Endodermal cell (in vitro differentiated cells): ENCODE data around the gene ZBED2. TPM values are rescaled to one million over a fixed set of nuclear protein-coding genes. Genes with fewer than 3 reads are reported as not detected.

Experiments used
- DNase-seq: peaks from one replicate; pipeline ENCODE4 v3.0.0-alpha.2; 2017
- H3K27ac ChIP-seq: 2 replicates; pipeline ENCODE4 v1.5.1; 2013; ENCODE audit warnings: mild to moderate bottlenecking, low read depth, low read length, moderate library complexity
- H3K27me3 ChIP-seq: 2 replicates; pipeline ENCODE4 v1.6.1; 2013; ENCODE audit warnings: mild to moderate bottlenecking, low read length, moderate library complexity; ENCODE audit not compliant: insufficient read depth, control insufficient read depth, poor library complexity, severe bottlenecking
- H3K36me3 ChIP-seq: 2 replicates; pipeline ENCODE4 v1.7.0; 2013; ENCODE audit warnings: mild to moderate bottlenecking, low read length, moderate library complexity; ENCODE audit not compliant: control insufficient read depth, insufficient read depth
- H3K4me1 ChIP-seq: one replicate; pipeline ENCODE4 v1.7.0; 2013; ENCODE audit warnings: low read length; ENCODE audit not compliant: control insufficient read depth, insufficient read depth
- H3K4me3 ChIP-seq: 2 replicates; pipeline ENCODE4 v1.5.1; 2013; ENCODE audit warnings: mild to moderate bottlenecking, low read length, moderate library complexity
- H3K9ac ChIP-seq: 2 replicates; pipeline ENCODE4 v1.6.1; 2013; ENCODE audit warnings: mild to moderate bottlenecking, low read length, moderate library complexity; ENCODE audit not compliant: poor library complexity, severe bottlenecking; ENCODE audit errors: extremely low read depth
- H3K9me3 ChIP-seq: 2 replicates; pipeline ENCODE4 v1.6.1; 2013; ENCODE audit warnings: mild to moderate bottlenecking, low read length, moderate library complexity; ENCODE audit not compliant: control insufficient read depth
- H3K27ac Mint-ChIP-seq: 2 replicates; pipeline ENCODE4 v1.8.0; 2020; ENCODE audit warnings: mixed read lengths
- H3K27me3 Mint-ChIP-seq: 2 replicates; pipeline ENCODE4 v1.8.0; 2021; ENCODE audit warnings: mild to moderate bottlenecking, mixed read lengths; ENCODE audit not compliant: insufficient read depth
- H3K36me3 Mint-ChIP-seq: 2 replicates; pipeline ENCODE4 v1.8.0; 2020; ENCODE audit warnings: low read depth, mixed read lengths
- H3K4me1 Mint-ChIP-seq: 2 replicates; pipeline ENCODE4 v1.8.0; 2020; ENCODE audit warnings: mixed read lengths
- H3K4me3 Mint-ChIP-seq: 2 replicates; pipeline ENCODE4 v1.8.0; 2020; ENCODE audit warnings: mild to moderate bottlenecking, moderate library complexity, mixed read lengths
- H3K9me3 Mint-ChIP-seq: 2 replicates; pipeline ENCODE4 v1.8.0; 2020; ENCODE audit warnings: mild to moderate bottlenecking, mixed read lengths
- CTCF ChIP-seq: fragments of 200-600 bp; sonication (generic); conservative IDR thresholded peaks from 2 replicates; pipeline ENCODE4 v1.5.0; 2021; ENCODE audit warnings: antibody characterized with exemption, mild to moderate bottlenecking
- WGBS, 2 experiments: methylation state at CpG; one replicate each; pipeline versions ENCODE4 v1.1.5 to v1.1.7; 2013; ENCODE audit warnings: missing lambda C conversion rate in 2 of 2, mixed read lengths in 1 of 2; ENCODE audit not compliant: insufficient coverage in 1 of 2, insufficient read length in 1 of 2; 5-methylcytosine and 5-hydroxymethylcytosine counted together
- total RNA-seq, 2 donors: library from RNA; stranded (reverse); fragmentation: NEBNext Ultra II Directional in 1 of 2; extraction: Animal tissue kit (Norgen Biotek cat#: 25700) in 1 of 2; gene quantifications; 2 replicates in 1 of 2; 3 replicates in 1 of 2; pipeline ENCODE4 v1.2.1, GENCODE V29; 2021

The ZBED2 gene
- total RNA-seq, 2 donors from 2014 or later, result not detected

GRCh38 chr3:111581403-111582119 is 13.6 kb downstream of the ZBED2 start:
- Histone ChIP-seq H3K4me1 (no peaks in the 10 kb centered on the region), H3K4me3 (no peak overlapping the region), H3K9ac (no peak overlapping the region), H3K27me3 (no peaks in the 10 kb centered on the region), H3K27ac (no peak overlapping the region), H3K36me3 (no peaks in the 10 kb centered on the region), H3K9me3 (no peaks in the 10 kb centered on the region)
- Mint-ChIP-seq H3K36me3 (no peaks in the 10 kb centered on the region), H3K9me3 (peaks cover 4% of the 10 kb centered on the region), H3K27ac (no peak overlapping the region), H3K4me1 (no peaks in the 10 kb centered on the region), H3K27me3 (no peaks in the 10 kb centered on the region), H3K4me3 (no peak overlapping the region)
- no peak for DNase-seq
- WGBS, 2 experiments, result 95 to 100% methylated on average over 1 to 2 of the region's 2 CpGs
- TF ChIP-seq CTCF, result no peak

- TF ChIP-seq CTCF, result no peak
- H3K4me1 ChIP-seq, result no peaks in the 10 kb centered on the region
- Mint-ChIP-seq H3K4me1 (no peaks in the 10 kb centered on the region), H3K27me3 (no peaks in the 10 kb centered on the region), H3K4me3 (no peak overlapping the region), H3K27ac (no peak overlapping the region), H3K9me3 (peaks cover 4% of the 10 kb centered on the region), H3K36me3 (no peaks in the 10 kb centered on the region)
- H3K27me3 ChIP-seq, result no peaks in the 10 kb centered on the region
- no peaks in the 10 kb centered on the region for H3K36me3 ChIP-seq
- DNase-seq, result no peak
- H3K9me3 ChIP-seq, result no peaks in the 10 kb centered on the region
- H3K9ac ChIP-seq, result no peak overlapping the region
- no peak overlapping the region for H3K27ac ChIP-seq
- H3K4me3 ChIP-seq, result no peak overlapping the region
- 94 to 100% methylated on average over 2 to 5 of the region's 5 CpGs for WGBS, 2 experiments
Observed at GRCh38 chr3:111579495-111579894, 15.7 kb downstream of the ZBED2 start.

GRCh38 chr3:111578867-111579266 is 16.3 kb downstream of the ZBED2 start:
- Mint-ChIP-seq H3K9me3 (peaks cover 1% of the 10 kb centered on the region), H3K27ac (no peak overlapping the region), H3K4me3 (no peak overlapping the region), H3K36me3 (no peaks in the 10 kb centered on the region), H3K27me3 (no peaks in the 10 kb centered on the region), H3K4me1 (no peaks in the 10 kb centered on the region)
- Histone ChIP-seq H3K4me1 (no peaks in the 10 kb centered on the region), H3K36me3 (no peaks in the 10 kb centered on the region), H3K9me3 (no peaks in the 10 kb centered on the region), H3K27ac (no peak overlapping the region), H3K4me3 (no peak overlapping the region), H3K27me3 (no peaks in the 10 kb centered on the region), H3K9ac (no peak overlapping the region)
- WGBS, 2 experiments, result 87 to 96% methylated on average over 3 to 4 of the region's 4 CpGs
- no peak for TF ChIP-seq CTCF
- no peak for DNase-seq
